HCT116 (cell line): ENCODE data around the gene PRSS33. TPM values are rescaled to one million over a fixed set of nuclear protein-coding genes. Genes with fewer than 3 reads are reported as not detected.

Experiments used
- ATAC-seq: fragments of 200-7000 bp; cut with Tn5 transposase; 2 replicates; pipeline ENCODE4 v1.9.1; 2020; ENCODE audit warnings: mild to moderate bottlenecking, moderate library complexity
- BruUV-seq: library from RNA; stranded (reverse); fragments of 400-500 nt; replicated peaks from 2 replicates; lab custom pipeline; 2021; lab: Mats Ljungman, UMichigan
- CTCF ChIA-PET: fragments of 300-600 bp; sonication (Branson Sonifier 250); formaldehyde crosslinking; loops from one replicate; lab custom pipeline; 2021; ENCODE audit warnings: antibody characterized with exemption; lab: Charles Lee
- POLR2A ChIA-PET: fragments of 300-600, 350-600 bp; sonication (Branson Sonifier 250); formaldehyde crosslinking; loops from one replicate; lab custom pipeline; 2021; ENCODE audit warnings: antibody characterized with exemption; lab: Charles Lee
- RAD21 ChIA-PET, 2 experiments: fragments of 300-600 bp; sonication (Branson Sonifier 250); formaldehyde crosslinking; loops; one replicate each; lab custom pipeline; 2023; ENCODE audit warnings: low total read pairs in 2 of 2; ENCODE audit not compliant: uncharacterized antibody in 2 of 2, unreplicated experiment in 2 of 2, low non-redundant PET in 1 of 2; lab: Charles Lee
- DNase-seq: peaks from one replicate; pipeline ENCODE4 v3.0.0-alpha.2; 2010; ENCODE audit warnings: low read depth, low spot score
- H2AFZ ChIP-seq: fragments of 200-600 bp; shearing (Covaris generic), sonication (generic); 2 replicates; pipeline ENCODE4 v1.6.1; 2017; ENCODE audit warnings: low read depth, mixed run types, mixed read lengths, antibody characterized with exemption, low read length; ENCODE audit not compliant: poor library complexity, severe bottlenecking
- H3K27ac ChIP-seq: 2 replicates; pipeline ENCODE4 v1.5.1; 2012; ENCODE audit warnings: low read depth, low read length
- H3K27me3 ChIP-seq: fragments of 200-600 bp; sonication (generic); 2 replicates; pipeline ENCODE4 v1.6.1; 2016; ENCODE audit warnings: mixed run types, low read length, mixed read lengths; ENCODE audit not compliant: insufficient read depth
- H3K36me3 ChIP-seq, 2 experiments: fragments of 200-500 bp in 1 of 2; fragments of 200-600 bp in 1 of 2; sonication (Bioruptor generic) in 1 of 2; sonication (generic) in 1 of 2; 2 replicates each; pipeline versions ENCODE4 v1.5.1 to v1.6.1; 2014 to 2016; ENCODE audit warnings: low read length in 2 of 2, inconsistent platforms in 1 of 2, mixed read lengths in 1 of 2, mixed run types in 1 of 2; ENCODE audit not compliant: insufficient read depth in 2 of 2, control insufficient read depth in 1 of 2
- H3K4me1 ChIP-seq, 2 experiments: fragments of 200-600 bp in 1 of 2; sonication (generic) in 1 of 2; 2 replicates each; pipeline versions ENCODE4 v1.5.1 to v1.6.1; 2012 to 2017; ENCODE audit warnings: low read length in 2 of 2, inconsistent platforms in 1 of 2, mild to moderate bottlenecking in 1 of 2, mixed read lengths in 1 of 2, mixed run types in 1 of 2, moderate library complexity in 1 of 2; ENCODE audit not compliant: insufficient read depth in 2 of 2, control insufficient read depth in 1 of 2
- H3K4me2 ChIP-seq: fragments of 200-600 bp; sonication (generic); 2 replicates; pipeline ENCODE4 v1.6.1; 2017; ENCODE audit warnings: mixed run types, low read length, mixed read lengths
- H3K4me3 ChIP-seq, 2 experiments: fragments of 200-600 bp in 1 of 2; sonication (generic) in 1 of 2; replicated peaks in 1 of 2; 2 replicates each; pipeline ENCODE4 v1.5.1; 2011 to 2016; ENCODE audit warnings: low read length in 2 of 2, control low read depth in 1 of 2, low read depth in 1 of 2, mild to moderate bottlenecking in 1 of 2, mixed read lengths in 1 of 2, mixed run types in 1 of 2
- H3K79me2 ChIP-seq: fragments of 200-600 bp; sonication (generic); 2 replicates; pipeline ENCODE4 v1.6.1; 2017; ENCODE audit warnings: mild to moderate bottlenecking, mixed run types, low read length, moderate library complexity, mixed read lengths; ENCODE audit not compliant: insufficient read depth
- H3K9ac ChIP-seq: fragments of 200-600 bp; sonication (generic); 2 replicates; pipeline ENCODE4 v1.6.1; 2016; ENCODE audit warnings: low read length, mixed read lengths
- H3K9me2 ChIP-seq: fragments of 200-600 bp; sonication (generic), shearing (Covaris generic); 2 replicates; pipeline ENCODE4 v1.6.1; 2017; ENCODE audit warnings: mixed run types, mild to moderate bottlenecking, moderate library complexity; ENCODE audit not compliant: insufficient read depth
- H3K9me3 ChIP-seq, 2 experiments: fragments of 200-500 bp in 1 of 2; fragments of 200-600 bp in 1 of 2; sonication (Bioruptor generic) in 1 of 2; sonication (generic) in 1 of 2; 2 replicates each; pipeline ENCODE4 v1.6.1; 2014 to 2017; ENCODE audit warnings: low read length in 2 of 2, mixed read lengths in 2 of 2, inconsistent platforms in 1 of 2, low read depth in 1 of 2, mild to moderate bottlenecking in 1 of 2, mixed run types in 1 of 2, moderate library complexity in 1 of 2; ENCODE audit not compliant: control insufficient read depth in 1 of 2, insufficient read depth in 1 of 2
- H4K20me1 ChIP-seq: fragments of 200-600 bp; sonication (generic), shearing (Covaris generic); 2 replicates; pipeline ENCODE4 v1.6.1; 2017; ENCODE audit warnings: mixed run types, mild to moderate bottlenecking, moderate library complexity; ENCODE audit not compliant: insufficient read depth
- CBX3 ChIP-seq: IDR thresholded peaks from 2 replicates; pipeline ENCODE4 v1.6.1; 2012; ENCODE audit warnings: low read depth
- CEBPB ChIP-seq: IDR thresholded peaks from 2 replicates; pipeline ENCODE4 v1.6.1; 2012; ENCODE audit warnings: low read depth
- EGR1 ChIP-seq: IDR thresholded peaks from 2 replicates; pipeline ENCODE4 v1.6.1; 2012; ENCODE audit warnings: low read depth
- EZH2 ChIP-seq: fragments of 200-600 bp; sonication (generic); IDR thresholded peaks from 2 replicates; pipeline ENCODE4 v1.6.1; 2017; ENCODE audit warnings: antibody characterized with exemption, mixed run types
- EZH2phosphoT487 ChIP-seq: fragments of 200-600 bp; IDR thresholded peaks from 2 replicates; pipeline ENCODE4 v1.6.1; 2018; ENCODE audit warnings: antibody characterized with exemption, borderline replicate concordance
- FOSL1 ChIP-seq: IDR thresholded peaks from 2 replicates; pipeline ENCODE4 v1.6.1; 2012; ENCODE audit warnings: low read depth
- JUND ChIP-seq: IDR thresholded peaks from 2 replicates; pipeline ENCODE4 v1.6.1; 2012
- POLR2A ChIP-seq: IDR thresholded peaks from 2 replicates; pipeline ENCODE4 v1.7.0; 2011; ENCODE audit warnings: borderline replicate concordance; ENCODE audit not compliant: insufficient read depth, insufficient read length; ENCODE audit errors: extremely low read depth
- POLR2AphosphoS5 ChIP-seq: IDR thresholded peaks from 2 replicates; pipeline ENCODE4 v1.6.1; 2011; ENCODE audit warnings: mild to moderate bottlenecking, low read depth, low read length, moderate library complexity
- RAD21 ChIP-seq: IDR thresholded peaks from 2 replicates; pipeline ENCODE4 v1.6.1; 2012; ENCODE audit warnings: low read depth, mild to moderate bottlenecking
- SIN3A ChIP-seq: IDR thresholded peaks from 2 replicates; pipeline ENCODE4 v1.6.1; 2012; ENCODE audit warnings: low read depth
- SP1 ChIP-seq: IDR thresholded peaks from 2 replicates; pipeline ENCODE4 v1.6.1; 2012; ENCODE audit warnings: low read depth
- SRF ChIP-seq: IDR thresholded peaks from 2 replicates; pipeline ENCODE4 v1.6.1; 2012; ENCODE audit warnings: low read depth
- TCF7L2 ChIP-seq: IDR thresholded peaks from 2 replicates; pipeline ENCODE4 v1.7.0; 2011; ENCODE audit warnings: borderline replicate concordance, inconsistent platforms; ENCODE audit not compliant: insufficient read depth, insufficient read length; ENCODE audit errors: extremely low read depth
- YY1 ChIP-seq: IDR thresholded peaks from 2 replicates; pipeline ENCODE4 v1.6.1; 2011; ENCODE audit warnings: low read length, low read depth, moderate library complexity, mild to moderate bottlenecking; ENCODE audit not compliant: insufficient replicate concordance; ENCODE audit errors: extremely low read depth
- ZFX ChIP-seq: fragments of 450-650 bp; IDR thresholded peaks from 2 replicates; pipeline ENCODE4 v1.6.1; 2017
- ZNF274 ChIP-seq: fragments of 200-500 bp; sonication (Bioruptor generic); IDR thresholded peaks from 2 replicates; pipeline ENCODE4 v1.6.1; 2014; ENCODE audit warnings: mild to moderate bottlenecking, low read depth, low read length, inconsistent platforms
- intact Hi-C: fragments of 100-400 bp; cut with micrococcal nuclease; formaldehyde crosslinking; loops from 2 replicates; pipeline ENCODE4 v1.10.0; 2022
- total RNA-seq: library from RNA; stranded (reverse); gene quantifications from one replicate; pipeline ENCODE4 v1.2.1, GENCODE V29; 2021; ENCODE audit not compliant: unreplicated experiment
- TF ChIP-seq, protein P1 (sequence below): IDR thresholded peaks from 2 replicates; pipeline ENCODE4 v1.6.1; 2012; ENCODE audit warnings: low read depth
- TF ChIP-seq, protein P2 (sequence below): IDR thresholded peaks from 2 replicates; pipeline ENCODE4 v1.6.1; 2012

Gene PRSS33
- total RNA-seq, 1 experiment from 2014 or later, result not detected

DNA sequence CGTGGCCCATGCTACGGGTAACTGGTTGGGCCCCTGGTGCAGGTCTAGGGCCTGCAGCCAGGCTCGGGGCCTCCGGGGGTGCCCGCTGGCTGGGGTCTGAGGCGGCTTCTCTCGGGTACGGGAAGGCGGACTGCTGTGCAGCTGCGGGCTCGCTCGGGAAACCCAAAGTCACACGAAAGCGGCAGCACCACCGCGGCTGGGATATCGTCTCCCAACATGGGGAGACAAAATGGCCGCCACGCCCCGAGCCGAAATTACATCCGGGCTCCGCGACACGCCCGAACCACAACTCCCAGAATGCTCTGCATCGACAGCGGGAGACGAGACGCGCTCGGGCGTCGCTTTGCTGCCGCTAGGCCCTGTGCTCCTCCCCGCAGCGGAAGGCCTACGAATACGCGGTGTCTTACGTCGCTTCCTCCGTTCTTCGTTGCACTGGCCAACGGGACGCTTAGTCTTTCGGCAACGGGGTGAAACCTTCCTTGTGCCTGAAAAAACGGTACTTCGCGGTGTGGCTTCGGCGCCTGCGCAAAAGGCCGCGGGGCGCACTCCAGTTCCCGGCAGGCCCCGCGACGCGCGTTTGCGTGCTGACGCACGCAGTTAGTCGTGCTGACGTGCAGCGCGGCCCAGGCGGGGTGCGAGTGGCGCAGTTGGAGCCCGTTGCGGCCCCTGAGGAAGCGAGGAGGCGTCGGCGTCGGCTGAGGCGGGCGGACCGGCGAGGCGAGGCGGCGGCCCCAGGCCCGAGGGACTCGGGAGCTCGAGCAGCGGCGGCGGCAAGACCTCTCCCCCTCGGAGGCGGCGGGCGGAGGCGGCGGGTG is 35.1 kb downstream of the PRSS33 start, which contains the start of gene SRRM2:
SRRM2 (plus strand) TSS at position 604 of the 815 bp plus-strand sequence. CDS start 3,727 bp downstream, outside the sequence.
- CTCF ChIA-PET, result no interaction called here
- H3K4me3 ChIP-seq, result peak within 1 kb of the TSS; percentile 92 to 96
- peaks cover 61% of the 10 kb centered on the region for H3K79me2 ChIP-seq
- intact Hi-C loops, result no loop called here
- RAD21 ChIA-PET, result interaction anchor here in 1 of 2 experiments (0.7 kb wide), 1 partner anchor 70 kb away, joined by 3 read pairs; no protein-coding TSS in a partner anchor
- H3K36me3 ChIP-seq, result peaks cover 11 to 30% of the 10 kb centered on the region in 2 experiments; a peak in 3 of 4 replicates
- no peaks in the 10 kb centered on the region for H3K9me2 ChIP-seq
- POLR2A ChIA-PET, result interaction anchor here (0.7 to 2.1 kb wide), 10 partner anchors 11 to 257 kb away, joined by 3 to 7 read pairs (median 3); partner anchors contain the start of genes FLYWCH2 and KCTD5
- H3K27ac ChIP-seq, result peak within 1 kb of the TSS; percentile 100
- TF ChIP-seq SP1, result no peak; the same call in 1 of the 2 replicates
- TF ChIP-seq SRF, result no peak
- TF ChIP-seq, protein P1, sequence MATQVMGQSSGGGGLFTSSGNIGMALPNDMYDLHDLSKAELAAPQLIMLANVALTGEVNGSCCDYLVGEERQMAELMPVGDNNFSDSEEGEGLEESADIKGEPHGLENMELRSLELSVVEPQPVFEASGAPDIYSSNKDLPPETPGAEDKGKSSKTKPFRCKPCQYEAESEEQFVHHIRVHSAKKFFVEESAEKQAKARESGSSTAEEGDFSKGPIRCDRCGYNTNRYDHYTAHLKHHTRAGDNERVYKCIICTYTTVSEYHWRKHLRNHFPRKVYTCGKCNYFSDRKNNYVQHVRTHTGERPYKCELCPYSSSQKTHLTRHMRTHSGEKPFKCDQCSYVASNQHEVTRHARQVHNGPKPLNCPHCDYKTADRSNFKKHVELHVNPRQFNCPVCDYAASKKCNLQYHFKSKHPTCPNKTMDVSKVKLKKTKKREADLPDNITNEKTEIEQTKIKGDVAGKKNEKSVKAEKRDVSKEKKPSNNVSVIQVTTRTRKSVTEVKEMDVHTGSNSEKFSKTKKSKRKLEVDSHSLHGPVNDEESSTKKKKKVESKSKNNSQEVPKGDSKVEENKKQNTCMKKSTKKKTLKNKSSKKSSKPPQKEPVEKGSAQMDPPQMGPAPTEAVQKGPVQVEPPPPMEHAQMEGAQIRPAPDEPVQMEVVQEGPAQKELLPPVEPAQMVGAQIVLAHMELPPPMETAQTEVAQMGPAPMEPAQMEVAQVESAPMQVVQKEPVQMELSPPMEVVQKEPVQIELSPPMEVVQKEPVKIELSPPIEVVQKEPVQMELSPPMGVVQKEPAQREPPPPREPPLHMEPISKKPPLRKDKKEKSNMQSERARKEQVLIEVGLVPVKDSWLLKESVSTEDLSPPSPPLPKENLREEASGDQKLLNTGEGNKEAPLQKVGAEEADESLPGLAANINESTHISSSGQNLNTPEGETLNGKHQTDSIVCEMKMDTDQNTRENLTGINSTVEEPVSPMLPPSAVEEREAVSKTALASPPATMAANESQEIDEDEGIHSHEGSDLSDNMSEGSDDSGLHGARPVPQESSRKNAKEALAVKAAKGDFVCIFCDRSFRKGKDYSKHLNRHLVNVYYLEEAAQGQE, result no peak
- TF ChIP-seq ZNF274, result no peak
- no peak for TF ChIP-seq EZH2
- peak; percentile 45 for TF ChIP-seq POLR2A
- TF ChIP-seq SIN3A, result no peak
- TF ChIP-seq YY1, result peak; percentile 96
- TF ChIP-seq, protein P2, sequence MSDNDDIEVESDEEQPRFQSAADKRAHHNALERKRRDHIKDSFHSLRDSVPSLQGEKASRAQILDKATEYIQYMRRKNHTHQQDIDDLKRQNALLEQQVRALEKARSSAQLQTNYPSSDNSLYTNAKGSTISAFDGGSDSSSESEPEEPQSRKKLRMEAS, result peak; percentile 95
- TF ChIP-seq POLR2AphosphoS5, result peak; percentile 79
- peak; percentile 45 for TF ChIP-seq TCF7L2
- TF ChIP-seq CBX3, result no peak; the same call in 1 of the 2 replicates
- peak; percentile 98 for TF ChIP-seq ZFX
- TF ChIP-seq CEBPB, result no peak
- TF ChIP-seq EGR1, result no peak
- TF ChIP-seq EZH2phosphoT487, result no peak
- TF ChIP-seq RAD21, result no peak
- no peak for TF ChIP-seq FOSL1
- TF ChIP-seq JUND, result no peak
- peak within 1 kb of the TSS; percentile 90 for H3K9ac ChIP-seq
- H3K4me1 ChIP-seq, result peaks cover 18 to 32% of the 10 kb centered on the region in 2 experiments
- peak within 1 kb of the TSS; percentile 76 for H3K4me2 ChIP-seq
- H2AFZ ChIP-seq, result no peak within 1 kb of the TSS
- H4K20me1 ChIP-seq, result peaks cover 28% of the 10 kb centered on the region; the same call in 1 of the 2 replicates
- DNase-seq, result peak; percentile 93
- no peaks in the 10 kb centered on the region for H3K9me3 ChIP-seq
- no TSS peak for BruUV-seq
- H3K27me3 ChIP-seq, result no peaks in the 10 kb centered on the region
- peak; percentile 88 for ATAC-seq
